ENCODE results near the gene PNLDC1.

DNA sequence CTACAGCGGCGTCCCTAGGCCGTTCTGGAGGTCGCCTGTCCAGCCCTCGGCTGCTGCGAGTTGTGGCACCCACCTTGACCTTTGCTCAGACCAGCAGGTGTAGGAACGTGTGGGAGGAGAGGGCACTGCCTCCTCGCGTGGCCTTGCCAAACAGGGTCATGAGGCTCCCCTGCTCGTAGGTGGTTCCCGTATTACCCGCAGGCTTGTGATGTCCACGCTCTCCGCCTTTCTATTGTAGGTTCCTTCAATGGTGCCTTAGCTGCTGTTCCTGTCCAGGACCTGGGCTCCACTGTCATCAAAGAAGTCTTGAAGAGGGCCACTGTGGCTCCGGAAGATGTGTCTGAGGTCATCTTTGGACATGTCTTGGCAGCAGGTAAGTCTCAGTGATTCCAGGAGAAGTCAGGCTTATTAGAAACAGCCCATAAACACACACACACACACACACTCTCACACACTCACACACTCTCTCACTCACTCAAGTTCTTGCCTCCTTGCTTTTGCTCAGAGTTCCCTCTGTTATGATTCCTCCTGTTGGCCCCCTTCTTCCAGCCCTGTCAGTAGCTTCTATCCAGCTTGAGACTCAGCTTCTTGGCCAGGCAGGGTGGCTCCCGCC, 37.3 kb upstream of the PNLDC1 start:
- TF ChIP-seq, protein P1, sequence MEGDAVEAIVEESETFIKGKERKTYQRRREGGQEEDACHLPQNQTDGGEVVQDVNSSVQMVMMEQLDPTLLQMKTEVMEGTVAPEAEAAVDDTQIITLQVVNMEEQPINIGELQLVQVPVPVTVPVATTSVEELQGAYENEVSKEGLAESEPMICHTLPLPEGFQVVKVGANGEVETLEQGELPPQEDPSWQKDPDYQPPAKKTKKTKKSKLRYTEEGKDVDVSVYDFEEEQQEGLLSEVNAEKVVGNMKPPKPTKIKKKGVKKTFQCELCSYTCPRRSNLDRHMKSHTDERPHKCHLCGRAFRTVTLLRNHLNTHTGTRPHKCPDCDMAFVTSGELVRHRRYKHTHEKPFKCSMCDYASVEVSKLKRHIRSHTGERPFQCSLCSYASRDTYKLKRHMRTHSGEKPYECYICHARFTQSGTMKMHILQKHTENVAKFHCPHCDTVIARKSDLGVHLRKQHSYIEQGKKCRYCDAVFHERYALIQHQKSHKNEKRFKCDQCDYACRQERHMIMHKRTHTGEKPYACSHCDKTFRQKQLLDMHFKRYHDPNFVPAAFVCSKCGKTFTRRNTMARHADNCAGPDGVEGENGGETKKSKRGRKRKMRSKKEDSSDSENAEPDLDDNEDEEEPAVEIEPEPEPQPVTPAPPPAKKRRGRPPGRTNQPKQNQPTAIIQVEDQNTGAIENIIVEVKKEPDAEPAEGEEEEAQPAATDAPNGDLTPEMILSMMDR (IDR thresholded peaks at IDR 0.05) = no peak
- TF ChIP-seq POLR2A (IDR thresholded peaks at IDR 0.05) = no peak

Measured in vagina (tissue), 2 donors.